GM21528 (cell line): ENCODE data around the gene DENND2A.

ENCODE experiments used
- ATAC-seq: cut with Tn5 transposase; IDR thresholded peaks from one replicate; pipeline ENCODE4 v1.9.1; 2021; ENCODE audit warnings: mild to moderate bottlenecking, moderate library complexity; ENCODE audit not compliant: unreplicated experiment, low FRiP score

Gene DENND2A

GRCh38 chr7:140478246-140479061, 162.2 kb downstream of the DENND2A start:
- peak; percentile 30 for ATAC-seq

- no peak for ATAC-seq
Observed at GRCh38 chr7:140476698-140477261, 163.8 kb downstream of the DENND2A start.

GRCh38 chr7:140475747-140476333, 164.8 kb downstream of the DENND2A start:
- no peak for ATAC-seq
